GM15510 (cell line): Measurements from ENCODE around the gene KDM3A.

Experiments used
- POLR2A ChIP-seq: IDR thresholded peaks from 3 replicates; pipeline ENCODE4 v1.6.1; 2011; ENCODE audit warnings: borderline replicate concordance; ENCODE audit not compliant: insufficient read length; ENCODE audit errors: extremely low read depth

The KDM3A gene

GRCh38 chr2:86507600-86507999, 66.4 kb downstream of the KDM3A start:
- TF ChIP-seq POLR2A: no peak

GRCh38 chr2:86510436-86510933, 69.3 kb downstream of the KDM3A start:
- no peak for TF ChIP-seq POLR2A

- TF ChIP-seq POLR2A: no peak
Observed at GRCh38 chr2:86512034-86512433, 70.9 kb downstream of the KDM3A start.

- TF ChIP-seq POLR2A: no peak
Observed at GRCh38 chr2:86512892-86513291, 71.7 kb downstream of the KDM3A start.

- TF ChIP-seq POLR2A: no peak
Observed at GRCh38 chr2:86513948-86514660, 72.9 kb downstream of the KDM3A start.

GRCh38 chr2:86518481-86518880, 77.3 kb downstream of the KDM3A start:
- no peak for TF ChIP-seq POLR2A

- no peak for TF ChIP-seq POLR2A
Observed at GRCh38 chr2:86519349-86519748, 78.2 kb downstream of the KDM3A start.

GRCh38 chr2:86520153-86520552, 79.0 kb downstream of the KDM3A start:
- TF ChIP-seq POLR2A: no peak

GRCh38 chr2:86521922-86522321, 80.8 kb downstream of the KDM3A start:
- no peak for TF ChIP-seq POLR2A

- TF ChIP-seq POLR2A: no peak
Observed at GRCh38 chr2:86522711-86523110, 81.5 kb downstream of the KDM3A start.

- no peak for TF ChIP-seq POLR2A
Observed at GRCh38 chr2:86523491-86523890, 82.3 kb downstream of the KDM3A start.

- TF ChIP-seq POLR2A: no peak
Observed at GRCh38 chr2:86525421-86526340, 84.5 kb downstream of the KDM3A start.

- no peak for TF ChIP-seq POLR2A
Observed at GRCh38 chr2:86533589-86533988, 92.4 kb downstream of the KDM3A start.

- no peak for TF ChIP-seq POLR2A
Observed at GRCh38 chr2:86541334-86541733, 100.2 kb downstream of the KDM3A start.
